Endothelial cell of umbilical vein (primary cell): Measurements from ENCODE around the gene ASB10. TPM values are rescaled to one million over a fixed set of nuclear protein-coding genes. Genes with fewer than 3 reads are reported as not detected.

ENCODE experiments used
- BruUV-seq: library from RNA; stranded (reverse); fragments of 400-500 nt; replicated peaks from 2 replicates; lab custom pipeline; 2021; lab: Mats Ljungman, UMichigan
- CTCF ChIA-PET: fragments of 300-600, 350-600 bp; sonication (Branson Sonifier 250); formaldehyde crosslinking; loops from one replicate; lab custom pipeline; 2021; ENCODE audit warnings: antibody characterized with exemption, inconsistent platforms; lab: Charles Lee
- POLR2A ChIA-PET: fragments of 300-600, 350-600 bp; sonication (Branson Sonifier 250); formaldehyde crosslinking; loops from one replicate; lab custom pipeline; 2021; ENCODE audit warnings: antibody characterized with exemption, inconsistent platforms; lab: Charles Lee
- DNase-seq: peaks from one replicate; pipeline ENCODE4 v3.0.0-alpha.2; 2011; ENCODE audit warnings: low read depth, low spot score
- FAIRE-seq: peaks from 2 replicates; lab custom pipeline; 2011; peaks lifted over from hg19 to GRCh38; lab: Jason Lieb, UNC
- H2AFZ ChIP-seq: 2 replicates; pipeline ENCODE4 v1.6.0; 2012; ENCODE audit warnings: low read depth, low read length, control low read depth, inconsistent platforms
- H3K27ac ChIP-seq: 2 replicates; pipeline ENCODE4 v1.5.1; 2011; ENCODE audit warnings: low read depth, mild to moderate bottlenecking, control low read depth, low read length, moderate library complexity; ENCODE audit not compliant: insufficient read depth
- H3K27me3 ChIP-seq, 2 experiments: 2 replicates each; pipeline versions ENCODE4 v1.6.0 to v1.6.1; 2011; ENCODE audit warnings: low read length in 2 of 2, mixed read lengths in 1 of 2; ENCODE audit not compliant: control insufficient read depth in 2 of 2, insufficient read depth in 2 of 2
- H3K36me3 ChIP-seq, 2 experiments: 2 replicates in 1 of 2; 3 replicates in 1 of 2; pipeline ENCODE4 v1.5.1; 2011; ENCODE audit warnings: low read length in 2 of 2, mild to moderate bottlenecking in 1 of 2, moderate library complexity in 1 of 2; ENCODE audit not compliant: control insufficient read depth in 2 of 2, insufficient read depth in 2 of 2; ENCODE audit errors: extremely low read depth in 1 of 2
- H3K4me1 ChIP-seq: 3 replicates; pipeline ENCODE4 v1.5.1; 2011; ENCODE audit warnings: mild to moderate bottlenecking, low read length; ENCODE audit not compliant: control insufficient read depth, insufficient read depth; ENCODE audit errors: extremely low read depth
- H3K4me2 ChIP-seq: 2 replicates; pipeline ENCODE4 v1.6.1; 2011; ENCODE audit warnings: low read length, control low read depth, mixed read lengths; ENCODE audit not compliant: insufficient read depth
- H3K4me3 ChIP-seq, 3 experiments: fragments of 200-600 bp in 1 of 3; sonication (generic), shearing (Covaris generic) in 1 of 3; replicated peaks in 1 of 3; 2 replicates each; pipeline ENCODE4 v1.5.1; 2011 to 2016; ENCODE audit warnings: control low read depth in 3 of 3, low read length in 3 of 3, mild to moderate bottlenecking in 2 of 3, inconsistent platforms in 1 of 3, low read depth in 1 of 3, moderate library complexity in 1 of 3; ENCODE audit not compliant: insufficient read depth in 1 of 3
- H3K79me2 ChIP-seq: 2 replicates; pipeline ENCODE4 v1.6.0; 2012; ENCODE audit warnings: low read length, inconsistent platforms; ENCODE audit not compliant: control insufficient read depth, insufficient read depth
- H3K9ac ChIP-seq: replicated peaks from 2 replicates; pipeline ENCODE3; 2011; ENCODE audit warnings: low read length, control low read depth; ENCODE audit not compliant: insufficient read depth; ENCODE audit errors: extremely low read depth
- H3K9me1 ChIP-seq: replicated peaks from 3 replicates; pipeline ENCODE4 v1.6.0; 2011; ENCODE audit warnings: mild to moderate bottlenecking, low read length; ENCODE audit not compliant: control insufficient read depth, insufficient read depth; ENCODE audit errors: extremely low read depth
- H3K9me3 ChIP-seq: replicated peaks from 2 replicates; pipeline ENCODE4 v1.5.1; 2012; ENCODE audit warnings: low read length, inconsistent platforms; ENCODE audit not compliant: control insufficient read depth, insufficient read depth
- H4K20me1 ChIP-seq: replicated peaks from 2 replicates; pipeline ENCODE3; 2011; ENCODE audit warnings: mild to moderate bottlenecking, low read length; ENCODE audit not compliant: control insufficient read depth, insufficient read depth; ENCODE audit errors: extremely low read depth
- CTCF ChIP-seq, 2 donors: IDR thresholded peaks; 1 replicate in 1 of 2; 2 replicates in 1 of 2; pipeline ENCODE4 v1.5.1; 2011; ENCODE audit warnings: low read length in 2 of 2, mild to moderate bottlenecking in 2 of 2, moderate library complexity in 2 of 2, control low read depth in 1 of 2, inconsistent platforms in 1 of 2, low read depth in 1 of 2; ENCODE audit not compliant: insufficient read depth in 1 of 2; ENCODE audit errors: extremely low read depth in 1 of 2
- EZH2 ChIP-seq: IDR thresholded peaks from 2 replicates; pipeline ENCODE4 v1.6.1; 2012; ENCODE audit warnings: borderline replicate concordance, low read depth, mild to moderate bottlenecking, moderate library complexity, low read length, inconsistent platforms; ENCODE audit not compliant: severe bottlenecking
- FOS ChIP-seq: IDR thresholded peaks from 2 replicates; pipeline ENCODE4 v1.6.1; 2011; ENCODE audit warnings: mild to moderate bottlenecking, low read length, moderate library complexity, borderline replicate concordance; ENCODE audit not compliant: insufficient read depth
- MYC ChIP-seq: IDR thresholded peaks from one replicate; pipeline ENCODE4 v1.6.1; 2011; ENCODE audit warnings: mild to moderate bottlenecking, low read depth, low read length
- dilution Hi-C: fragments of 300-500 bp; cut with MboI; formaldehyde crosslinking; loops from one replicate; pipeline ENCODE4 v1.15.0; 2019; ENCODE audit warnings: low sequenced_read_pairs; ENCODE audit not compliant: extremely low pct_ligation_motif_present
- intact Hi-C: fragments of 100-400 bp; cut with micrococcal nuclease; formaldehyde crosslinking; loops from one replicate; pipeline ENCODE4 v1.10.0; 2022
- polyA plus RNA-seq, 4 experiments: library from polyadenylated mRNA; depleted of rRNA in 3 of 4; stranded (reverse) in 3 of 4; unstranded in 1 of 4; fragments of >200 nt; gene quantifications; 2 replicates each; pipeline versions ENCODE4 v1.2.1 to v1.2.3, GENCODE V29; 2011 to 2012; ENCODE audit warnings: missing spikeins in 1 of 4
- total RNA-seq: library from RNA; stranded (reverse); gene quantifications from 2 replicates; pipeline ENCODE4 v1.2.3, GENCODE V29; 2021

ASB10 gene
- total and polyA plus RNA-seq, 2 donors (not counting 3 experiments of a cell fraction or from before 2014, with no cell fraction given), result not detected

- Histone ChIP-seq H3K36me3 (peaks cover 6 to 14% of the 10 kb centered on the region in 2 experiments), H2AFZ (peak overlapping the region; percentile 56), H3K9ac (peak overlapping the region; percentile 65), H3K27me3 (no peaks in the 10 kb centered on the region), H3K79me2 (peaks cover 24% of the 10 kb centered on the region), H3K27ac (no peak overlapping the region), H4K20me1 (no peaks in the 10 kb centered on the region), H3K4me2 (peak overlapping the region; percentile 68), H3K4me3 (peak overlapping the region in 2 of 3 experiments; percentile 68 to 82), H3K9me1 (no peaks in the 10 kb centered on the region), H3K9me3 (no peaks in the 10 kb centered on the region), H3K4me1 (peaks cover 22% of the 10 kb centered on the region)
- dilution Hi-C loops (no loop called here), intact Hi-C loops (no loop called here)
- DNase-seq, result no peak
- ChIA-PET CTCF (interaction anchor here (1.0 to 6.3 kb wide), 5 partner anchors 10 to 104 kb away, joined by 3 to 52 read pairs (median 7); no protein-coding TSS in a partner anchor), POLR2A (interaction anchor here (1.2 kb wide), 1 partner anchor 113 kb away, joined by 3 read pairs; the partner anchor contains the start of gene NUB1)
- no peak for TF ChIP-seq FOS
- no peak for TF ChIP-seq CTCF (IDR thresholded peaks at IDR 0.05; ENCODE audit: extremely low read depth in 1 of 2, insufficient read depth in 1 of 2, low read depth in 1 of 2, low read length in 2 of 2)
- TF ChIP-seq MYC, result no peak
- no peak for TF ChIP-seq EZH2
- no TSS peak for BruUV-seq
- FAIRE-seq, result no peak
These were observed 41.2 kb upstream of the ASB10 start for GRCh38 chr7:151228024-151228866.
